K562 (cell line): ENCODE results near the gene YEATS2. TPM values are rescaled to one million over a fixed set of nuclear protein-coding genes. Genes with fewer than 3 reads are reported as not detected.

Experiments used
- ATAC-seq: fragments of 200-7000 bp; cut with Tn5 transposase; 3 replicates; pipeline ENCODE4 v1.9.1; 2020; ENCODE audit warnings: moderate library complexity
- BruUV-seq: library from RNA; stranded (reverse); fragments of 400-500 nt; replicated peaks from 2 replicates; lab custom pipeline; 2021; lab: Mats Ljungman, UMichigan
- CTCF ChIA-PET: fragments of 300-600 bp; formaldehyde crosslinking; extraction: SDS; loops from one replicate; lab custom pipeline; 2021; ENCODE audit warnings: low intra/inter-chr PET ratio; lab: Yijun Ruan, JAX
- POLR2A ChIA-PET: fragments of 300-600, 350-650 bp; sonication (Branson Sonifier 250); formaldehyde crosslinking; extraction: SDS; loops from one replicate; lab custom pipeline; 2021; ENCODE audit warnings: antibody characterized with exemption, inconsistent platforms; lab: Yijun Ruan, JAX
- DNase-seq, 4 experiments: peaks; one replicate each; pipeline versions ENCODE4 v3.0.0 to v3.0.0-alpha.2; 2011 to 2018; ENCODE audit warnings: low spot score in 3 of 4, mixed read lengths in 3 of 4; ENCODE audit errors: extremely low read depth in 1 of 4
- FAIRE-seq: peaks from 2 replicates; lab custom pipeline; 2011; peaks lifted over from hg19 to GRCh38; lab: Jason Lieb, UNC
- H2AFZ ChIP-seq: 2 replicates; pipeline ENCODE4 v1.6.0; 2011; ENCODE audit warnings: low read depth, low read length, control low read depth, inconsistent platforms
- H3K27ac ChIP-seq: fragments of 200-600 bp; 3 replicates; pipeline ENCODE4 v1.8.0; 2011; ENCODE audit warnings: low read depth, mild to moderate bottlenecking, control low read depth, inconsistent platforms, low read length, moderate library complexity, mixed read lengths; ENCODE audit errors: extremely low read depth
- H3K27me3 ChIP-seq, 2 experiments: fragments of 300-600 bp in 1 of 2; 2 replicates in 1 of 2; 3 replicates in 1 of 2; pipeline versions ENCODE4 v1.6.0 to v1.8.0; 2011; ENCODE audit warnings: inconsistent platforms in 2 of 2, low read length in 2 of 2, mild to moderate bottlenecking in 1 of 2, mixed read lengths in 1 of 2, moderate library complexity in 1 of 2; ENCODE audit not compliant: control insufficient read depth in 2 of 2, insufficient read depth in 2 of 2
- H3K36me3 ChIP-seq: fragments of 300-600 bp; 3 replicates; pipeline ENCODE4 v1.8.0; 2011; ENCODE audit warnings: mild to moderate bottlenecking, low read length, inconsistent platforms; ENCODE audit not compliant: control insufficient read depth, insufficient read depth
- H3K4me1 ChIP-seq, 2 experiments: fragments of 200-600 bp in 1 of 2; replicated peaks in 1 of 2; 2 replicates in 1 of 2; 3 replicates in 1 of 2; pipeline versions ENCODE4 v1.5.1 to v1.8.0; 2011; ENCODE audit warnings: inconsistent platforms in 2 of 2, low read length in 2 of 2, mild to moderate bottlenecking in 1 of 2, mixed read lengths in 1 of 2, moderate library complexity in 1 of 2; ENCODE audit not compliant: control insufficient read depth in 2 of 2, insufficient read depth in 2 of 2
- H3K4me2 ChIP-seq: 2 replicates; pipeline ENCODE4 v1.6.1; 2011; ENCODE audit warnings: low read length, control low read depth, inconsistent platforms, mixed read lengths; ENCODE audit not compliant: insufficient read depth
- H3K4me3 ChIP-seq: fragments of 200-600 bp; sonication (generic), shearing (Covaris generic); 2 replicates; pipeline ENCODE4 v1.5.1; 2016; ENCODE audit warnings: control low read depth, inconsistent platforms
- H3K79me2 ChIP-seq: fragments of 200-600 bp; 3 replicates; pipeline ENCODE4 v1.8.0; 2011; ENCODE audit warnings: low read length, inconsistent platforms; ENCODE audit not compliant: control insufficient read depth, insufficient read depth
- H3K9ac ChIP-seq, 2 experiments: 2 replicates each; pipeline versions ENCODE4 v1.6.0 to v1.6.1; 2011; ENCODE audit warnings: low read depth in 2 of 2, low read length in 2 of 2, control low read depth in 1 of 2, inconsistent platforms in 1 of 2, mild to moderate bottlenecking in 1 of 2, mixed read lengths in 1 of 2; ENCODE audit not compliant: insufficient read depth in 1 of 2
- H3K9me1 ChIP-seq: one replicate; pipeline ENCODE4 v1.6.0; 2011; ENCODE audit warnings: inconsistent platforms, mild to moderate bottlenecking, low read length, moderate library complexity; ENCODE audit not compliant: control insufficient read depth, insufficient read depth
- H3K9me3 ChIP-seq: replicated peaks from 2 replicates; pipeline ENCODE4 v1.5.1; 2011; ENCODE audit warnings: low read depth, low read length, inconsistent platforms; ENCODE audit not compliant: control insufficient read depth, insufficient read depth
- H4K20me1 ChIP-seq: replicated peaks from 2 replicates; pipeline ENCODE4 v1.6.1; 2011; ENCODE audit warnings: low read length, inconsistent platforms, mixed read lengths; ENCODE audit not compliant: control insufficient read depth, insufficient read depth
- ATF4 ChIP-seq: fragments of 450-650 bp; formaldehyde crosslinking; IDR thresholded peaks from 2 replicates; pipeline ENCODE4 v1.4.0; 2022; ENCODE audit warnings: mild to moderate bottlenecking, moderate library complexity
- FOXM1 ChIP-seq, 2 experiments: fragments of 450-650 bp in 1 of 2; sonication (generic) in 1 of 2; formaldehyde crosslinking in 1 of 2; IDR thresholded peaks; 2 replicates each; pipeline versions ENCODE4 v1.6.1 to v1.9.0; 2017 to 2022; ENCODE audit warnings: low read depth in 2 of 2, mild to moderate bottlenecking in 2 of 2, missing genetic modification reagents in 1 of 2, moderate library complexity in 1 of 2
- HMGN3 ChIP-seq: IDR thresholded peaks from 2 replicates; pipeline ENCODE4 v1.6.1; 2011; ENCODE audit warnings: borderline replicate concordance, low read depth, mild to moderate bottlenecking, mixed read lengths, low read length; ENCODE audit not compliant: insufficient read length; ENCODE audit errors: extremely low read depth
- KLF10 ChIP-seq: fragments of 250-450 bp; sonication (Bioruptor Pico); IDR thresholded peaks from 2 replicates; pipeline ENCODE4 v1.6.1; 2021; ENCODE audit warnings: matching md5 sums
- MTA3 ChIP-seq: fragments of 450-650 bp; formaldehyde crosslinking; IDR thresholded peaks from 2 replicates; pipeline ENCODE4 v1.6.1; 2017; ENCODE audit warnings: mild to moderate bottlenecking, borderline replicate concordance
- NFIC ChIP-seq: fragments of 450-650 bp; IDR thresholded peaks from 2 replicates; pipeline ENCODE4 v1.6.1; 2017; ENCODE audit warnings: mild to moderate bottlenecking, inconsistent platforms
- PATZ1 ChIP-seq: fragments of 250-450 bp; sonication (Bioruptor Pico); IDR thresholded peaks from 2 replicates; pipeline ENCODE4 v1.5.0; 2020; ENCODE audit warnings: mild to moderate bottlenecking, borderline replicate concordance
- RAD21 ChIP-seq, 2 experiments: fragments of 250-450 bp in 1 of 2; fragments of 450-650 bp in 1 of 2; sonication (Bioruptor Pico) in 1 of 2; formaldehyde crosslinking in 1 of 2; IDR thresholded peaks in 1 of 2; conservative IDR thresholded peaks in 1 of 2; 2 replicates each; pipeline versions ENCODE4 v1.4.0 to v1.8.0; 2020 to 2022; ENCODE audit warnings: mild to moderate bottlenecking in 2 of 2, moderate library complexity in 1 of 2
- RUNX1 ChIP-seq: sonication (generic); IDR thresholded peaks from 2 replicates; pipeline ENCODE4 v1.6.1; 2016; ENCODE audit warnings: antibody characterized with exemption, low read depth
- SMAD4 ChIP-seq: fragments of 250-450 bp; sonication (Bioruptor Pico); conservative IDR thresholded peaks from 2 replicates; pipeline ENCODE4 v1.8.0; 2021; ENCODE audit warnings: inconsistent platforms, mild to moderate bottlenecking, moderate library complexity
- SMARCB1 ChIP-seq: IDR thresholded peaks from 2 replicates; pipeline ENCODE4 v1.6.1; 2011; ENCODE audit warnings: improper control_type of control experiment, low read depth; ENCODE audit not compliant: insufficient read length
- SREBF1 ChIP-seq: fragments of 150-350 bp; IDR thresholded peaks from 2 replicates; pipeline ENCODE4 v1.6.1; 2014; ENCODE audit warnings: antibody characterized with exemption, low read depth, low read length, borderline replicate concordance
- ZBTB43 ChIP-seq: sonication (generic); formaldehyde crosslinking; IDR thresholded peaks from 2 replicates; pipeline ENCODE4 v1.8.0; 2023; ENCODE audit warnings: mild to moderate bottlenecking, missing genetic modification reagents
- ZEB2 ChIP-seq: fragments of 450-650 bp; IDR thresholded peaks from 2 replicates; pipeline ENCODE4 v1.6.1; 2016
- ZKSCAN1 ChIP-seq: fragments of 150-350 bp; IDR thresholded peaks from 2 replicates; pipeline ENCODE4 v1.6.1; 2016; ENCODE audit warnings: low read depth, low read length
- ZNF197 ChIP-seq: fragments of 200-800 bp; sonication (Bioruptor generic); IDR thresholded peaks from 2 replicates; pipeline ENCODE4 v1.6.1; 2016; ENCODE audit warnings: low read depth, missing genetic modification characterization, missing compliant biosample characterization
- WGBS: fragments of 100-300 bp; shearing (Covaris generic); methylation state at CpG from one replicate; pipeline ENCODE4 v1.1.6; 2016; ENCODE audit warnings: low coverage, mixed read lengths; ENCODE audit not compliant: insufficient coverage; ENCODE audit errors: missing lambda C conversion rate; 5-methylcytosine and 5-hydroxymethylcytosine counted together
- in situ Hi-C: fragments of 300-500 bp; cut with MboI; formaldehyde crosslinking; loops from 4 replicates; pipeline ENCODE4 v1.15.0; 2018; ENCODE audit warnings: inconsistent platforms, mixed read lengths
- intact Hi-C: fragments of 100-400 bp; cut with micrococcal nuclease; formaldehyde crosslinking; loops from 2 replicates; pipeline ENCODE4 v1.14.2; 2022
- polyA plus RNA-seq, 8 experiments: library from polyadenylated mRNA; depleted of rRNA in 4 of 8; stranded (reverse) in 5 of 8; unstranded in 3 of 8; fragments of >200 nt; fragmentation: Nextera tagmentation in 2 of 8; fragmentation: Illumina TruSeq in 1 of 8; extraction: Ambion mirVana in 2 of 8; extraction: Trizol in 1 of 8; gene quantifications; 2 replicates each; pipeline versions ENCODE4 v1.2.1 to v1.2.3, GENCODE V29; 2011 to 2014; ENCODE audit warnings: inconsistent platforms in 1 of 8, missing spikeins in 1 of 8
- total RNA-seq, 7 experiments: library from RNA; depleted of rRNA in 6 of 7; stranded (reverse); fragments of >200 nt in 6 of 7; fragmentation: Illumina TruSeq in 2 of 7; extraction: Trizol in 2 of 7; gene quantifications; 2 replicates each; pipeline versions ENCODE4 v1.2.1 to v1.2.3, GENCODE V29; 2011 to 2021; ENCODE audit warnings: low replicate concordance in 1 of 7

Gene YEATS2
- total and polyA plus RNA-seq, 9 of the 15 experiments (the other 6 are each of a cell fraction or from before 2014, with no cell fraction given) = 1.8 to 35.2 (median 19.0) TPM

DNA sequence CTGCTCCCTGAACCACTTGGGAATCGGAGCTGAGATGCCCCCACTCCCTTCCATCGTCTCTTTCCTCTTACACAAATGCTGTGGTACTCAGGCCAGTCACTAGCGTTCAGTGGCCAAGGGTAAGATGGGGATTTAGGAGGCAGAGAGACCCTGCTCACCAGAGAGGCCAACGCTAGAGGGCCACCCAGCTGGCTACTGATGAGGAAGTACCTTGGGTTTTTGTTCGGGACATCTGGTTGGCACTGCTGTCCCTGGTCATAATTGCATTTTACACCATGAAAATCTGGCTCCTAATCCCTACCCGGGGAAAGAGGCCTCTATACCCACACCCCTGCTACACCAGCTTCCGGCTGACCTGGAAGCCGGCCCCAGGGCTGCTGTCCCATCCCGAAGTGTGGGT, 120.0 kb downstream of the YEATS2 start:
- no peaks in the 10 kb centered on the region for H4K20me1 ChIP-seq
- no peak overlapping the region for H3K27ac ChIP-seq
- BruUV-seq = no TSS peak
- FAIRE-seq = no peak
- no peak for DNase-seq
- no peaks in the 10 kb centered on the region for H3K9me3 ChIP-seq
- H3K79me2 ChIP-seq = no peaks in the 10 kb centered on the region
- ChIA-PET CTCF (no interaction called here), POLR2A (no interaction called here)
- no peaks in the 10 kb centered on the region for H3K36me3 ChIP-seq
- no peak for ATAC-seq
- in situ Hi-C loops (no loop called here), intact Hi-C loops (no loop called here)
- 58% methylated on average over 9 of the region's 9 CpGs for WGBS
- no peaks in the 10 kb centered on the region for H3K27me3 ChIP-seq
- H3K4me2 ChIP-seq = no peak overlapping the region
- no peak overlapping the region for H2AFZ ChIP-seq
- H3K9me1 ChIP-seq = peaks cover 5% of the 10 kb centered on the region
- no peak overlapping the region for H3K4me3 ChIP-seq
- H3K4me1 ChIP-seq = peaks cover 0 to 4% of the 10 kb centered on the region in 2 experiments; a peak in 2 of 5 replicates
- H3K9ac ChIP-seq = 0 out of 4 replicates have a peak overlapping the region, but pooled peaks of 1 of the 2 experiments have one; percentile 32
- TF ChIP-seq PATZ1 (CRISPR knock-in tag) = no peak
- no peak for TF ChIP-seq SMARCB1
- no peak for TF ChIP-seq ZEB2
- no peak for TF ChIP-seq ZBTB43 (CRISPR knock-in tag)
- TF ChIP-seq RAD21 (CRISPR knock-in tag; conservative IDR thresholded peaks at IDR 0.05 in 1 of 2, IDR thresholded peaks at IDR 0.05 in 1 of 2) = no peak
- TF ChIP-seq SREBF1 = no peak
- no peak for TF ChIP-seq SMAD4 (CRISPR knock-in tag)
- no peak for TF ChIP-seq FOXM1 (IDR thresholded peaks at IDR 0.05; ENCODE audit: low read depth)
- no peak for TF ChIP-seq FOXM1 (CRISPR knock-in tag; IDR thresholded peaks at IDR 0.05; ENCODE audit: low read depth)
- no peak for TF ChIP-seq KLF10
- TF ChIP-seq NFIC = no peak
- no peak for TF ChIP-seq RUNX1
- no peak for TF ChIP-seq ATF4
- no peak for TF ChIP-seq HMGN3
- no peak for TF ChIP-seq MTA3
- TF ChIP-seq ZNF197 = no peak
- TF ChIP-seq ZKSCAN1 = no peak
